ENCODE data around the gene PCDHGB3.
"Not testable (repeated sequence)": the region's sequence is repeated elsewhere in the genome, so short reads cannot be mapped to it uniquely, and the experiment has no call there.

The PCDHGB3 gene

DNA sequence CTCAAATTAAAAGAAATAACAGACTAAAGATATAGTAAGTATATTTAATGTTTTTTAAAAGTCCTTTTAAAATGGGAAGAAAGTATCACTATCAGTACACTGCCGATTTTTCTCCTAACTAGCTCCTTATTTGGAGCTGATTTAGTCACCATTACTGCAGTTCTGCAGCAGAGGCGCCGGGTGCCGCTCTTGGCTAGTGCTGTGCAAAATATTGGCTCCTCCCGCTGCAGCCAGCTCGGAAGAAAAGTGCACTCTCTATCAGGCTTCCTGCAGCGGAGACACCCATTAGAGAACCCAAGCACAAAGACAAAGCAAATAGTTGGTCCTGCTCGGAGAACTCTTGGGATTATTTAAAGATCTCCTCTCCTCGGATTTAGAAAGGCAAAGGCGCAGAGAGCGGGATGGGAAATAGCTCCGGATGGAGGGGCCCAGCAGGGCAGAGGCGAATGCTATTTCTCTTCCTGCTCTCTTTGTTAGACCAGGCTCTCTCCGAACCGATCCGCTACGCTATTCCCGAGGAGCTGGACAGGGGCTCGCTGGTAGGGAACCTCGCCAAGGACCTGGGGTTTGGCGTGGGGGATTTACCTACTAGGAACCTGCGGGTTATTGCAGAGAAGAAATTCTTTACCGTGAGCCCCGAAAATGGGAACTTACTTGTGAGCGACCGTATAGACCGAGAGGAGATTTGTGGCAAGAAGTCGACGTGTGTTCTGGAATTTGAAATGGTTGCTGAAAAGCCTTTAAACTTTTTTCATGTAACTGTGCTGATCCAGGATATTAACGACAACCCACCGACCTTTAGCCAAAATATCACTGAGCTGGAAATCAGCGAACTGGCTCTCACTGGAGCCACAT lies at the start of gene PCDHGB3:
TSS of gene PCDHGB3 (plus strand) at position 249 of the 855 bp plus-strand sequence. CDS start at position 402, 153 bp downstream.
- no peak for DNase-seq

DNA sequence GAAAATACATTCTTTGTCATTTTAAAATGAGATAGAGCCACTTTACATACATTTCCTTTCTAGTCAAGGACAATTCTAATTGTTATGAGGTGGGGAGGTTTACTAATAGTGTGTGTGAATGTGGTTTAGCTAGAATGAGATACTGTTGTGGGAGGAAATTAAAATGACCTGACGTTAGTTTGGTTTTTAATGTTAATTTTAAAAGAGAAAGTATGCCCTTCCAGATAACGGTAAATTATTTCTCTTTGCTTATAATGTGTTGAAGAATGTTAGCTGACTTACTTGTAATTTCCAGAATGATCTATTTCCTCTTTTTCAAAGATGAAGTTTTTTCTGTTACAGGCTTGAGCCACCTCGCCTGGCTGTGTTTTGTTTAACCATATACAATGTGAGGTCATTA lies 47.8 kb upstream of the PCDHGB3 start:
- no peak for DNase-seq

DNA sequence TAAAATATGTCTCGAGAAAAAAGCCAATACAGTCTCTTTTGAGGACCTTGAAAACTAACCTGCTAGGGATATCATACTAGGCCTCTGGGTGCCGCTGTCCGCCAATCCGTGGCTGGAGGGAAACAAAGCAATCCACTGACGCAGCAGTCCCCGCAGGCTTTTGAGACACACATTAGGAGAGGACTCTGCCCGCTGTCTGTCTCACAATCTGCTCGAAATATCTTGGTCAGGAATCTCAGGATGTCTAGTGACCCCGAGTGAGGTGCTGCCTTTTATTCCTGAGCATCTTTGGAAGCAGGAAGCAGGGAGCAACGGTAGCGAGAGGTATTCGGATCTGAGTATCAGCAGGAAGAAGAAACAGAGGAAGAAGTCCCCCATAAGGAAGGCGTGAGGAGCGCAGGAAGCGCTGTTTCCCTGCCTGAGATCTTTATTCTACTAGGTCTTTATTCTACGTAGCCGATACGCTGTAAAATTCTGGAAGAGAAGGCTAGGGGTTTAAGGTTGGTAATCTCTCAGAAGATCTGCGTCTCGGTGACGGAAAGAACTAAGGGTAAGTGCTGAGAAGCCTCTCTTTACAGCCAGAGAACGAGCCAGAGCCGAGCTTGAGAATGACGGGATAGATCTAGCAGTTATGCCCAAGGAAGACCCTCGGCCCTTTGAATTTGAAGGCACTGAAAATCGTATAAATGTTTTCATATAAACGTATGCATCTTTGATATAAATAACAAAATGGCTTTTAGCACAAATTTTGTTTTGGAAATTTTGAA lies 43.8 kb upstream of the PCDHGB3 start:
- DNase-seq, result no peak

DNA sequence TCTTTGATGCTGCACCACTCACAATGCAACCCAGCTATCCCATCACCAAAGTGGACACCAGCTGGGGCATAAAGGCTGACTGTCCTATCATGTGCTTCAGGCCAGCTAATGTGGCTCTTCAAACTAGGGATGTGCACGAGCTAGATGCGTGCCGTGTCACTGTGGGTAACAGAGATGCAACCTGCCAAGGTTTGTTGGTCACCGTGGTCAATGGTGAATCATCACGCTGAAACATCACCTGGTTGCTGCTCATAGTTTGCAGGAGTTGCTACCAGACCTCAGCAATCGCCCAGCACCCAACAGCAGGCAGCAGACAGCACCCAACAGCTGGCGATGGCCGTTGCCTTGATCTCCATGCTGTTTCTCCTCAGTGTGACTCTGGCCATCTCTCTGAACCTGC lies 41.8 kb upstream of the PCDHGB3 start:
- DNase-seq, result no peak

DNA sequence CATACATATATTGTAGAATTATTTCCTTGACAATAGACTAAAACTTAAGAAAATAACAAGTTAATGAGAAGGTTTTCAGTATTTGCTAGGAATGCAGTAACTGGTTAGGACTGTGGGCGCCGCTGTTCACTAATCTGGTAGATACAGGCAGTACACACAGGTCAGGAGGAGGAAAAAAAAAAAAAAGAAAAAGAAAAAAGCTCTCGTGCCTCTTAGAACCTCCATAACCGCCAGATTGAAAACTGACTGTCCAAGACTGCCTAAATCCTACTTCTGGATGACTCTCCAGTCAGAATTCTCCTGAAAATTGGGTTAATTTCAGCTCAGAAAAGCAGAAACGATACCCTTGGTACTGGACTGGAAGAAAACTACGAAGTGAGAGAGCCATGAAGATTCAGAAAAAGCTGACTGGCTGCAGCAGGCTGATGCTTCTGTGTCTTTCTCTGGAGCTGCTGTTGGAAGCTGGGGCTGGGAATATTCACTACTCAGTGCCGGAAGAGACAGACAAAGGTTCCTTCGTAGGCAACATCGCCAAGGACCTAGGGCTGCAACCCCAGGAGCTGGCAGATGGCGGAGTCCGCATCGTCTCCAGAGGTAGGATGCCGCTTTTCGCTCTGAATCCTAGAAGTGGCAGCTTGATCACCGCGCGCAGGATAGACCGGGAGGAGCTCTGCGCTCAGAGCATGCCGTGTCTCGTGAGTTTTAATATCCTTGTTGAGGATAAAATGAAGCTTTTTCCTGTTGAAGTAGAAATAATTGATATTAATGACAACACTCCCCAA lies 39.6 kb upstream of the PCDHGB3 start, which contains the start of gene PCDHGA1:
TSS of gene PCDHGA1 (plus strand) at position 216 of the 782 bp plus-strand sequence.
- peak; percentile 63 for DNase-seq

DNA sequence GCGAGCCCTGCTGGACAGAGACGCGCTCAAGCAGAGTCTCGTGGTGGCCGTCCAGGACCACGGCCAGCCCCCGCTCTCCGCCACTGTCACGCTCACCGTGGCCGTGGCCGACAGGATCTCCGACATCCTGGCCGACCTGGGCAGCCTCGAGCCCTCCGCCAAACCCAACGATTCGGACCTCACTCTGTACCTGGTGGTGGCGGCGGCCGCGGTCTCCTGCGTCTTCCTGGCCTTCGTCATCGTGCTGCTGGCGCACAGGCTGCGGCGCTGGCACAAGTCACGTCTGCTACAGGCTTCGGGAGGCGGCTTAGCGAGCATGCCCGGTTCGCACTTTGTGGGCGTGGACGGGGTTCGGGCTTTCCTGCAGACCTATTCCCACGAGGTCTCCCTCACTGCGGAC lies 37.5 kb upstream of the PCDHGB3 start:
- not testable (repeated sequence) for DNase-seq

DNA sequence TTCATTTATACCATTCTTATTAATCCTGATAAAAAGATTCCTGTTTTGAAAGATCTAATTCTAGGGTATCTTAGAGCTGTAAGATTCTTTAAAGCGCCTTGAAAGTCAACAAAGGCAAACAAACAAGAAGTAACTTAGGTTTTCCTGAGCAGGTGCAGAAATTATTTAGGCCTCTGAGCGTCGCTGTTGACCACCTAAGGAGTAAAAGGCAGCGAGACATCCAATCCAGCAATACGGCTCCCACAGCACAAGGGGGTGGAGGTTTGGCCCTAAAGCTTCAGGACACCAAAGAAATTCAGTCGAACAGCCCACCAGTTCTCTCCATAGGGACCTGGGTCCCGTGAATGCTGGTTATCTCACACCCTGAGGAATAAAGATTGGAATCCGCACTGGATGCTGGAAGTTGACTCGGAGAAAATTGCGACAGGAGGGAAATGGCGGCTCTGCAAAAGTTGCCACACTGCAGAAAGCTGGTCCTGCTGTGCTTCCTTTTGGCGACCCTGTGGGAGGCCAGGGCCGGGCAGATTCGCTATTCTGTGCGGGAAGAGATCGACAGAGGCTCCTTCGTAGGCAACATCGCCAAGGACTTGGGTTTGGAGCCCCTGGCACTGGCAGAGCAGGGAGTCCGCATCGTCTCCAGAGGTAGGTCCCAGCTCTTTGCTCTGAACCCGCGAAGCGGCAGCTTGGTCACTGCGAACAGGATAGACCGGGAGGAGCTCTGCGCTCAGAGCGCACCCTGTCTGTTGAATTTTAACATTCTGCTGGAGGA lies 31.3 kb upstream of the PCDHGB3 start, which contains the start of gene PCDHGA2:
TSS of gene PCDHGA2 (plus strand) at position 223 of the 769 bp plus-strand sequence.
- DNase-seq, result no peak

DNA sequence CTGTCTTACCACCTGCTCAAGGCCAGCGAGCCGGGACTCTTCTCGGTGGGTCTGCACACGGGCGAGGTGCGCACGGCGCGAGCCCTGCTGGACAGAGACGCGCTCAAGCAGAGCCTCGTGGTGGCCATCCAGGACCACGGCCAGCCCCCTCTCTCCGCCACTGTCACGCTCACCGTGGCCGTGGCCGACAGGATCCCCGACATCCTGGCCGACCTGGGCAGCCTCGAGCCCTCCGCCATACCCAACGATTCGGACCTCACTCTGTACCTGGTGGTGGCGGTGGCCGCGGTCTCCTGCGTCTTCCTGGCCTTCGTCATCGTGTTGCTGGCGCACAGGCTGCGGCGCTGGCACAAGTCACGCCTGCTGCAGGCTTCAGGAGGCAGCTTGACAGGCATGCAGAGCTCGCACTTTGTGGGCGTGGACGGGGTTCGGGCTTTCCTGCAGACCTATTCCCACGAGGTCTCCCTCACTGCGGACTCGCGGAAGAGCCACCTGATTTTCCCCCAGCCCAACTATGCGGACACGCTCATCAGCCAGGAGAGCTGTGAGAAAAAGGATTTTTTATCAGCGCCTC lies 29.2 kb upstream of the PCDHGB3 start:
- DNase-seq, result not testable (repeated sequence)

DNA sequence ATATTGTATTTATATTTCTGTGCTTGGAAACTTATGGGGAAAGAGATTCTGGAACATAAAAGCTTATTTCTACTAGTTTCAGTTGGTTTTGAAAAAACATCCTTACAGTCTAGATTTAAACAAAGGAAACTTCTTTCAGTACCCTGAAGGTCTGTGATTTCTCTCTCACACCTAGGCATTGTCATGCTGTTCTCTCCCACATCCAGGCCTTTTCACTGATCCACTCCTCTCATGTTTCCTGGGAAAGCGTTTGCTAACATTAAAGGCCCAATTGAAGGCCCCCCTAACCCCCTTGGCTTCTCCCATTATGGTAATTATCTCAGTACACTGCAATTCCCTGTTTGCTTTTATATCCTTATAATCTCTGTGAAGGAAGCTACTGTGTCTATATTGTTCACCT lies 27.3 kb upstream of the PCDHGB3 start:
- DNase-seq, result no peak

DNA sequence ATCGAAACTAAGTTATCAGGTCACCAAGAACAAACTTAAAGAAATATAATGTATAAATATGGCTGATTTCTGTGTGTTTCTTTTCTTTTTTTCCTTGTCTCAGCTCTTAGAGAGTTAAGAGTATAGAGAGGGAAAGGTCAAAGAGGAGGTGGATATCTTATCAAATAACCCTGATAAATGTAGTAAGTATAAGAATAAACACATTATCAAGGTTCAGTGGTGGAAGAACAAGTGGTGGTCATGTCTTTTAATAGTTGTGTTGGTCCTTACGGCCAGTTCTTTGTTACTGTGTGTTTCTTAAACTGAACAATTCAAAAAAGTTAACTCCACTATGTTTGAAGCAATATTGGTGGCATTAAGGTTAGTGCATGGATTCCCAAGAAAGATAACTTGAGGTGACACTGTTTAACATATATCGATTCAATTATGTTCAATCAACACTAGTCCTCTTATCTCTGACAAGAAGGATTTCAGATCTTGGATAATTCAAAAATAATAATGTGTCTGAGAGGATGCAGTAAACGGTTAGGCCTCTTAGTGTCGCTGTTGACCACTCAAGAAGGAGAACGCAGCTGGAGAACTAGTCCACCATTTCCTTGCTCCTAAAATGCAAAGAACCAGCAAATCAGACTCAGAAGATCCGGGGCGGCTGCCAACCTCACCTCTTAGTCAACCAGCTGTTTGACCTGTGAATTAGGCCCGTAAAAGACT lies 26.6 kb upstream of the PCDHGB3 start, which contains the start of gene PCDHGA3:
TSS of gene PCDHGA3 (plus strand) at position 588 of the 711 bp plus-strand sequence. CDS start 205 bp downstream, outside the sequence.
- DNase-seq, result no peak

DNA sequence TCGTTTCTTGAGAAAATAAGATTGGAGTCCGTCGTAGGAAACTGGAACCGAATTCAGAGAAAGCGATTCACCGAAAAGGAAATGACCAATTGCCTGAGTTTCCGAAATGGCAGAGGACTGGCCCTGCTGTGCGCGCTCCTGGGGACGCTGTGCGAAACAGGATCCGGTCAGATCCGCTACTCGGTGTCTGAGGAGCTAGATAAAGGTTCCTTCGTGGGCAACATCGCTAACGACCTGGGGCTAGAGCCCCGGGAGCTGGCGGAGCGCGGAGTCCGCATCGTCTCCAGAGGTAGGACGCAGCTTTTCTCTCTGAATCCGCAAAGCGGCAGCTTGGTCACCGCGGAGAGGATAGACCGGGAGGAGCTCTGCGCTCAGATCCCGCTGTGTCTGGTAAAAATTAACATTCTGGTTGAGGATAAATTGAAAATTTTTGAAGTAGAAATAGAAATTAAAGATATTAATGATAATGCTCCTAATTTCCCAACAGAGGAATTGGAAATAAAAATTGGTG lies 26.0 kb upstream of the PCDHGB3 start:
- no peak for DNase-seq

DNA sequence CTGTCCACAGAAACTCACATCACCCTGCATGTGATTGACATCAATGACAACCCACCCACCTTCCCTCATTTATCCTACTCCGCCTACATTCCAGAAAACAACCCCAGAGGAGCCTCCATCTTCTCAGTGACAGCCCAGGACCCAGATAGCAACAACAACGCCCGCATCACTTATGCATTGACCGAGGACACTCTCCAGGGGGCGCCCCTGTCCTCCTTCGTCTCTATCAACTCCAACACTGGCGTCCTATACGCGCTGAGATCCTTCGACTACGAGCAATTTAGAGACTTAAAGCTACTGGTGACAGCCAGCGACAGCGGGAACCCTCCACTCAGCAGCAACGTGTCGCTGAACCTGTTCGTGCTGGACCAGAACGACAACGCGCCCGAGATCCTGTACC lies 24.7 kb upstream of the PCDHGB3 start:
- DNase-seq, result no peak

DNA sequence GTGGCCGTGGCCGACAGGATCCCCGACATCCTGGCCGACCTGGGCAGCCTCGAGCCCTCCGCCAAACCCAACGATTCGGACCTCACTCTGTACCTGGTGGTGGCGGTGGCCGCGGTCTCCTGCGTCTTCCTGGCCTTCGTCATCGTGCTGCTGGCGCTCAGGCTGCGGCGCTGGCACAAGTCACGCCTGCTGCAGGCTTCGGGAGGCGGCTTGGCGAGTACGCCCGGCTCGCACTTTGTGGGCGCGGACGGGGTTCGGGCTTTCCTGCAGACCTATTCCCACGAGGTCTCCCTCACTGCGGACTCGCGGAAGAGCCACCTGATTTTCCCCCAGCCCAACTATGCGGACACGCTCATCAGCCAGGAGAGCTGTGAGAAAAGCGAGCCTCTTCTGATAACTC lies 24.0 kb upstream of the PCDHGB3 start:
- not testable (repeated sequence) for DNase-seq

DNA sequence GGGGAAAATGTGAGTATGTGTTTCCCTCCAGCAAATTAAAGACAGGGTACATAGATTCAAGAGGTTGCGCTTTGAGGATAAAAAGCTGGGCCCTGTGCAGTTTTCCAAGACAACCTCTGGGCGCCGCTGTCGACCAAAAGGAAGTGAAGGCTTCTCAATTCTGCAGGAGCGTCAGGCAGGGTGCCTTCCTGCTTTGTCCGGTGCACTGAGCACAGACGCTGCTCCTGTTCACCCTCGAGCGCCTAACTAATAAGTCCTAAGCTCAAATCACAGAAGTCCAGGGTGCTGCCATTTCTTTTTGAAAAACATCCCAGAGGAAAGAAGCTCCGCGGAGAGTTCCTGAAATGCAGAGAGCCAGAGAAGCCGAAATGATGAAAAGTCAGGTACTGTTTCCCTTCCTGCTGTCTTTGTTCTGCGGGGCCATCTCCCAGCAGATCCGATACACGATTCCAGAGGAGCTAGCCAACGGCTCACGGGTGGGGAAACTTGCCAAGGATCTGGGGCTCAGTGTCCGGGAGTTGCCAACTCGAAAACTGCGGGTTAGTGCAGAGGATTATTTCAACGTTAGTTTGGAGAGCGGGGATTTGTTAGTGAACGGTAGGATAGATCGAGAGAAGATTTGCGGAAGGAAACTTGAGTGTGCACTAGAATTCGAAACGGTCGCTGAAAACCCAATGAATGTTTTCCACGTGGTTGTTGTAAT lies 20.0 kb upstream of the PCDHGB3 start, which contains the start of gene PCDHGB1:
TSS of gene PCDHGB1 (plus strand) at position 183 of the 703 bp plus-strand sequence. CDS start at position 345, 162 bp downstream.
- DNase-seq, result no peak

DNA sequence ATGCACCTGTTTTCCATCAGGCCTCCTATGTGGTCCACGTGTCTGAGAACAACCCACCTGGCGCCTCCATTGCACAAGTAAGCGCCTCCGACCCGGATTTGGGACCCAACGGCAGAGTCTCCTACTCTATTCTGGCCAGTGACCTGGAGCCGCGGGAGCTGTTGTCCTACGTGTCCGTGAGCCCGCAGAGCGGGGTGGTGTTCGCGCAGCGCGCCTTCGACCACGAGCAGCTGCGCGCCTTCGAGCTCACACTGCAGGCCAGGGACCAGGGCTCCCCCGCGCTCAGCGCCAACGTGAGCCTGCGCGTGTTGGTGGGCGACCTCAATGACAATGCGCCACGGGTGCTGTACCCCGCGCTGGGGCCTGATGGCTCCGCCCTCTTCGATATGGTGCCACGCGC lies 18.5 kb upstream of the PCDHGB3 start:
- DNase-seq, result no peak

DNA sequence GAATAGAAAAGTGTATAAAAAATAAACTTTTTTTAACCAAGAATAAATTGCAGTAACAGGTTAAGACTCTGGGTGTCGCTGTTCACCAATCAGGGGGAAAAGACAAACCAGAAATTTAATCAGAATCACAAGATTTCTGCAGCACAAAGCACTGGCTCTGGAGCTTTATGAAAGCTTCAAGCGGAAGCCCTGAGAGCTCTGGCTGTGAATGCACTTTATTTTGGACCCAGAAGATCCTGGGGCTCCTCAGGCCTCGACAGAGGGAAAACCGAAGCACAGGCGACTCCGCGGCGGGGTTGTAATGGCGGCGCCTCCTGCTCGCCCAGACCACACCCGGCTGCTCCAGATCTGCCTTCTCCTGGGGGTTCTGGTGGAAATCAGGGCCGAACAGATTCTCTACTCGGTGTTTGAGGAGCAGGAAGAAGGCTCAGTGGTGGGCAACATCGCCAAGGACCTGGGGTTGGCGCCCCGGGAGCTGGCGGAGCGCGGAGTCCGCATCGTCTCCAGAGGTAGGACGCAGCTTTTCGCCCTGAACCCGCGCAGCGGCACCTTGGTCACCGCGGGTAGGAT lies 15.1 kb upstream of the PCDHGB3 start, which contains the start of gene PCDHGA4:
TSS of gene PCDHGA4 (plus strand) at position 122 of the 570 bp plus-strand sequence. CDS start at position 209, 87 bp downstream.
- no peak for DNase-seq

DNA sequence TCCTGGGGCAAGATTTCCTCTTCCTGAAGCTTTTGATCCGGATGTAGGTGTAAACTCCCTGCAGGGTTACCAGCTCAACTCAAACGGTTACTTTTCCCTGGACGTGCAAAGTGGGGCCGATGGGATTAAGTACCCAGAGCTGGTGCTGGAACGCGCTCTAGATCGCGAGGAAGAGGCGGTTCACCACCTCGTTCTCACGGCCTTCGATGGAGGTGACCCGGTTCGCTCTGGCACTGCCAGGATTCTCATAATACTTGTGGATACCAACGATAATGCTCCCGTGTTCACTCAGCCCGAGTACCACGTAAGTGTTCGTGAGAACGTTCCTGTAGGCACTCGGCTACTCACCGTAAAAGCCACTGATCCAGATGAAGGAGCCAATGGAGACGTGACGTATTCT lies 14.4 kb upstream of the PCDHGB3 start:
- DNase-seq, result no peak

DNA sequence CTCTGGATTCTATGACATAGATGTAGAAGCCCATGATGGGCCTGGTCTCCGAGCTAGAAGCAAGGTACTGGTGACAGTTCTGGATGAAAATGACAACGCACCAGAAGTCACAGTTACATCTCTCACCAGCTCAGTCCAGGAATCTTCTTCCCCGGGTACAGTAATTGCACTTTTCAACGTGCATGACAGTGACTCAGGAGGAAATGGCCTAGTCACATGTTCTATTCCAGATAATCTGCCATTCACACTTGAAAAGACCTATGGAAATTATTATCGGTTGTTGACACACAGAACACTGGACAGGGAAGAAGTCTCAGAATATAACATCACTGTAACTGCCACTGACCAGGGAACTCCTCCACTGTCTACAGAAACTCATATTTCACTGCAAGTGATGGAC lies 13.9 kb upstream of the PCDHGB3 start:
- DNase-seq, result no peak

DNA sequence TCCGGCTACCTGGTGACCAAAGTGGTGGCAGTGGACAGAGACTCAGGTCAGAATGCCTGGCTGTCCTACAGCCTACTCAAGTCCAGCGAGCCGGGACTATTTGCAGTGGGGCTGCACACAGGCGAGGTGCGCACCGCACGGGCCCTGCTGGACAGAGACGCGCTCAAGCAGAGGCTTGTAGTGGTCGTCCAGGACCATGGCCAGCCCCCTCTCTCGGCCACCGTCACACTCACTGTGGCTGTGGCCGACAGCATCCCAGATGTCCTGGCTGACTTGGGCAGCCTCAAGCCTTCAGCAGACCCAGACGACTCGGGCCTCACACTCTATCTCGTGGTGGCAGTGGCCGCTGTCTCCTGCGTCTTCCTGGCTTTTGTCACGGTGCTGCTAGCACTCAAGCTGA lies 13.1 kb upstream of the PCDHGB3 start:
- DNase-seq, result no peak
